ENCODE results near the gene SLC25A47. TPM values are rescaled to one million over a fixed set of nuclear protein-coding genes. Genes with fewer than 3 reads are reported as not detected.

Gene SLC25A47
- total RNA-seq, 1 donor from 2014 or later = not detected

DNA sequence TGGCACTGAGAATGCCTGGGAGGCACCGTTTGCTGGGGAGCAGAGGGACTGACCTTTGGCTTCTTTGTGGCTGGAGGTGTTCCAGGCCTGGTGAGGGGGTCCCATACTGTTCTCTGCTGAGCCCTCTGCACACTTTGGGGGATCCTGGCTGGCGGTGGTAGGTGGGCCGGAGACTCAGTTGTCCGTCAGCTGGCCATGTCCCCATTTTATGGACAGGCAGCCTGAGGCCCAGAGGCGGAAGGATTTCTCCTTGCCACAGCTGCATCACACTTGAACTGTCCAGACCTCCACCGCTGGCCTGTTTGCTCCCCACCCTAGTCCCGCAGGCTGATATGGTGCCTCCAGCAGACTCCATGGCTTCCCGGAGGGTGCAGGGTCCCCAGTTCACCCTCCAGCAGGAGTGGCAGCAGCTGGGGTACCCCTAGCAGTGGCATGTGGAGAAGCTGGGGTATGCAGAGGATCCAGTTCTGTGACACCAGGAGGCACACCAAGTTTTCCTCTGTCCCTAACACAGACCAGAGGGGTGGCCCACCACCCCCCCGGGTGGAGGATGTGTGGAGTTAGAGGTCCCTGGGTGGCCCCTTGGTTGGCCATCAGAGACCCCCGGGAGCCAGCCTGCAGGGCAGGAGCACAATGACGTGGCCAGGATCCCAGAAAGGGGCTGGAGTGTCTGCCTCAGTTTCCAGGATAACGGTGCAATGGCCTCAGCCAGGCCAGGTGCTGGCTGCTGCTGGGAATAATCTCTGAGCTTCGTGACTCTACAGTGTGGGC, 31.6 kb upstream of the SLC25A47 start:
- H3K27me3 Mint-ChIP-seq (ENCODE audit: unreplicated experiment) = no peaks in the 10 kb centered on the region
- H3K9me3 Mint-ChIP-seq (ENCODE audit: unreplicated experiment) = no peaks in the 10 kb centered on the region
- no peak overlapping the region for H3K27ac Mint-ChIP-seq (ENCODE audit: unreplicated experiment)
- no peak overlapping the region for H3K4me3 Mint-ChIP-seq (ENCODE audit: unreplicated experiment)
- peaks cover 7% of the 10 kb centered on the region for H3K36me3 Mint-ChIP-seq (ENCODE audit: unreplicated experiment)
- peaks cover 29% of the 10 kb centered on the region for H3K4me1 Mint-ChIP-seq (ENCODE audit: unreplicated experiment)
- TF ChIP-seq, protein P1, sequence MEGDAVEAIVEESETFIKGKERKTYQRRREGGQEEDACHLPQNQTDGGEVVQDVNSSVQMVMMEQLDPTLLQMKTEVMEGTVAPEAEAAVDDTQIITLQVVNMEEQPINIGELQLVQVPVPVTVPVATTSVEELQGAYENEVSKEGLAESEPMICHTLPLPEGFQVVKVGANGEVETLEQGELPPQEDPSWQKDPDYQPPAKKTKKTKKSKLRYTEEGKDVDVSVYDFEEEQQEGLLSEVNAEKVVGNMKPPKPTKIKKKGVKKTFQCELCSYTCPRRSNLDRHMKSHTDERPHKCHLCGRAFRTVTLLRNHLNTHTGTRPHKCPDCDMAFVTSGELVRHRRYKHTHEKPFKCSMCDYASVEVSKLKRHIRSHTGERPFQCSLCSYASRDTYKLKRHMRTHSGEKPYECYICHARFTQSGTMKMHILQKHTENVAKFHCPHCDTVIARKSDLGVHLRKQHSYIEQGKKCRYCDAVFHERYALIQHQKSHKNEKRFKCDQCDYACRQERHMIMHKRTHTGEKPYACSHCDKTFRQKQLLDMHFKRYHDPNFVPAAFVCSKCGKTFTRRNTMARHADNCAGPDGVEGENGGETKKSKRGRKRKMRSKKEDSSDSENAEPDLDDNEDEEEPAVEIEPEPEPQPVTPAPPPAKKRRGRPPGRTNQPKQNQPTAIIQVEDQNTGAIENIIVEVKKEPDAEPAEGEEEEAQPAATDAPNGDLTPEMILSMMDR (IDR thresholded peaks at IDR 0.05) = no peak
- DNase-seq (ENCODE audit: extremely low spot score, unreplicated experiment) = no peak

DNA sequence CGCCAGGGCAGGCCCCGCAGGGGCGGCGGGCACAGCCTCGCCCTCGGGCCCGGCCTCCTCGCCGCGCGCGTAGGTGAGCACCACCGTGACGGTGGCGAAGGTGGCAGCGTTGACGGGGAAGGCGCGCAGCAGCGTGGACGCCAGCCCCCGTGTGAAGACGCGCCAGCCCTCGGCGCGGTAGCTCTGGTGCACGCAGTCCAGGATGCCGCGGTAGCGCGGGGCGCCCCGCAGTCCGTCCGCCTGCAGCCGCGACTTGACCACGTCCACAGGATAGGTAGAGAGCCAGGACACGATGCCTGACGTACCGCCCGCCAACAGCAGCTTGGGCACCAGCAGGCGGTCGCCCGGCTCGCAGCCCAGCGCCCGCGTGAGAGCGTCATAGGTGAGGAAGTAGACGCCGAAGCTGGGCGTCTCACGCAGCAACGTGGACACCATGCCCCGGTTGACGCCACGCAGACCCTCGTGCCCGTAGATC, 30.8 kb upstream of the SLC25A47 start:
- peaks cover 36% of the 10 kb centered on the region for H3K4me1 Mint-ChIP-seq (ENCODE audit: unreplicated experiment)
- TF ChIP-seq, protein P1 (IDR thresholded peaks at IDR 0.05) = no peak
- peaks cover 9% of the 10 kb centered on the region for H3K36me3 Mint-ChIP-seq (ENCODE audit: unreplicated experiment)
- no peak overlapping the region for H3K27ac Mint-ChIP-seq (ENCODE audit: unreplicated experiment)
- no peaks in the 10 kb centered on the region for H3K9me3 Mint-ChIP-seq (ENCODE audit: unreplicated experiment)
- DNase-seq (ENCODE audit: extremely low spot score, unreplicated experiment) = no peak
- H3K27me3 Mint-ChIP-seq (ENCODE audit: unreplicated experiment) = no peaks in the 10 kb centered on the region
- no peak overlapping the region for H3K4me3 Mint-ChIP-seq (ENCODE audit: unreplicated experiment)

DNA sequence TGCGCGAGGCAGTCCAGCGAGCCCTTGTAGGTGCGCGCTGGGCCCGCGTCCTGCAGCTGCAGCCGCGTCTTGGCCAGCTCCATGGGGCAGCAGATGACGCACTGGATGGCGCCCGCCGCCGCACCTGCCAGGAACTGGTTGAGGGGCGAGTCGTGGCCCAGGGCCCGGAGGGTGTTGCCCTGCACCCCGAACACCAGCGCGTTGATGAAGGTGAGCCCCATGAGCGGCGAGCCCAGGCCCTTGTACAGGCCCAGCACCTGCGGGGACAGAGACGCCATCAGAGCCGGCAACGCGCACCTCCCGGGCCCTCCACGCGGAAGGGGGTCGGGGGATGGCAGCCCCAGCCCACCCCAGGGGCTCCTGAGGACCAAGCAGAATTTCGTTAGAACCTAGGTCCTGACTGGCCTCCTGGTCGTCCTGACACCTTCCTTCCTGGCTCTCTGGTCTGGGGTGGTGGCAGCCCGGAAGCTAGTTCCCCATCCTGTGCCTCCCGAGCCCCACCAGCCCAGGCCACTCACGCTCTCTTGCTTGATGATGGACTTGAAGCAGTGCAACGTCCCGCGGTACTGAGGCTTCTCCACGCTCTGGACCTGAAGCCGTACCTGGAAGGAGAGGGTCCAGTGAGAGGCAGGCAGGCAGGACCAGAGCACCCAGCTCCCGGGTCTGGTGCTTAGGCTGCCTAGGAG, 30.2 kb upstream of the SLC25A47 start:
- no peaks in the 10 kb centered on the region for H3K27me3 Mint-ChIP-seq (ENCODE audit: unreplicated experiment)
- no peak overlapping the region for H3K27ac Mint-ChIP-seq (ENCODE audit: unreplicated experiment)
- H3K36me3 Mint-ChIP-seq (ENCODE audit: unreplicated experiment) = peaks cover 9% of the 10 kb centered on the region
- TF ChIP-seq, protein P1 (IDR thresholded peaks at IDR 0.05) = no peak
- H3K9me3 Mint-ChIP-seq (ENCODE audit: unreplicated experiment) = no peaks in the 10 kb centered on the region
- DNase-seq (ENCODE audit: extremely low spot score, unreplicated experiment) = no peak
- no peak overlapping the region for H3K4me3 Mint-ChIP-seq (ENCODE audit: unreplicated experiment)
- H3K4me1 Mint-ChIP-seq (ENCODE audit: unreplicated experiment) = peaks cover 34% of the 10 kb centered on the region

DNA sequence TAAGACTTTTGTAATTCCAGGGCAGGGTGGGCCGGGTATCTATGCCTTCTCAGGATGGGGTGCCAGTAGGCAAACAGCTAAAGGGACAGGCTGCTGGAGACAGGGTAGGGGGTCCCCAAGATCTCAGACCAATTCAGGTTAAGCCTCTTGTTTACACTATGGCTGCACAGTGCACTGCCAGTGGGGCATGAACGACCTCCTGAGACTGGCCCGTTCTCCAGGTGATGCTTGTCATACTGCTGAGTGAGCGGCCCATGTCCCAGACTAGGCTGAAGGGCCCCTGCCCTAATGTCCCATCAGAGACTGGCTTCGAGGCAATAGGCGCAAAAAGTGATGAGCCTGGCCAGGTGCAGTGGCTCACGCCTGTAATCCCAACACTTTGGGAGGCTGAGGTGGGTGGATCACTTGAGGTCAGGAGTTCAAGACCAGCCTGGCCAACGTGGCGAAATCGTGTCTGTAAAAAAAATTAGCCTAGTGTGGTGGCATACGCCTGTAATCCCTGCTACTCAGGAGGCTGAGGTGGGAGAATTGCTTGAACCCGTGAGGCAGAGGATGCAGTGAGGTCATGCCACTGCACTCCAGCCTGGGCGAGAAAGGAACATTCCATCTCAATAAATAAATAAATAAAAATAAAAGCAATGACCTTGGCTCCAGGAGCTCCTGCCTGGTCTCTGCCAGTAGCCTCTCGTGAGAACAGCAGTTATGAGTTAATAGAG, 29.5 kb upstream of the SLC25A47 start:
- H3K36me3 Mint-ChIP-seq (ENCODE audit: unreplicated experiment) = peaks cover 11% of the 10 kb centered on the region
- H3K4me1 Mint-ChIP-seq (ENCODE audit: unreplicated experiment) = peaks cover 36% of the 10 kb centered on the region
- H3K27me3 Mint-ChIP-seq (ENCODE audit: unreplicated experiment) = no peaks in the 10 kb centered on the region
- DNase-seq (ENCODE audit: extremely low spot score, unreplicated experiment) = no peak
- no peak overlapping the region for H3K4me3 Mint-ChIP-seq (ENCODE audit: unreplicated experiment)
- no peak overlapping the region for H3K27ac Mint-ChIP-seq (ENCODE audit: unreplicated experiment)
- TF ChIP-seq, protein P1 (IDR thresholded peaks at IDR 0.05) = no peak
- H3K9me3 Mint-ChIP-seq (ENCODE audit: unreplicated experiment) = no peaks in the 10 kb centered on the region

Measured in osteocyte (in vitro differentiated cells).